ENCODE data around the gene HAO2. TPM values are rescaled to one million over a fixed set of nuclear protein-coding genes. Genes with fewer than 3 reads are reported as not detected.

HAO2 gene
- total and polyA plus RNA-seq, 2 donors, result 5.8 to 6.0 TPM

DNA sequence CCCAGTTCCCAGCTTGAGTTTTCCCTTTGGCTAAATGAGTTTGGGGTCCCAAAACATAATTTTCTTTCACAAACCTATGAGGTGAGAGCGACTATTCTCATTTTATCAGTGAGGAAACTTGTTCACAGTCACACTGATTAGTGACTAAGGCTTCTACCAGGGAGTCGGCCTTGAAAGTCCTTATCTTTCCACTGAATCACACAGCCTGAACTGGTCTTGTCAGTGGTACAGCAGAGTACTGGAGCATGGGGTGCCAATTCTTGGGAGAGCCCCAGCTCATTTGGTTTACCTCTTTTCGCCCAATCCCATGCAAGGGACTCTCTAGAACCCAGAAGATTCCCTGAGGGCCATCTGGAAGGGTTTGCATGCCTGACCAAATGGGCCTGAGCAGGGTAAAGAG lies 63.3 kb downstream of the HAO2 start:
- Histone ChIP-seq H3K36me3 (ENCODE audit: control insufficient read depth in 2 of 2, insufficient read depth in 2 of 2, low read length in 1 of 2) (no peaks in the 10 kb centered on the region), H3K4me1 (ENCODE audit: control insufficient read depth in 2 of 2, insufficient read depth in 2 of 2, low read length in 2 of 2) (no peaks in the 10 kb centered on the region), H3K27me3 (ENCODE audit: control insufficient read depth in 2 of 2, insufficient read depth in 1 of 2, low read length in 1 of 2) (no peaks in the 10 kb centered on the region), H3K4me3 (ENCODE audit: low read length in 2 of 2) (no peak overlapping the region), H3K27ac (ENCODE audit: low read depth in 1 of 2, low read length in 1 of 2) (no peak overlapping the region), H3K9me3 (ENCODE audit: control insufficient read depth in 2 of 2, insufficient read depth in 1 of 2, low read length in 1 of 2) (no peaks in the 10 kb centered on the region)
- 83% methylated on average over 3 of the region's 3 CpGs for WGBS
- DNase-seq (ENCODE audit: low read depth in 6 of 9, low spot score in 9 of 9), result no peak

DNA sequence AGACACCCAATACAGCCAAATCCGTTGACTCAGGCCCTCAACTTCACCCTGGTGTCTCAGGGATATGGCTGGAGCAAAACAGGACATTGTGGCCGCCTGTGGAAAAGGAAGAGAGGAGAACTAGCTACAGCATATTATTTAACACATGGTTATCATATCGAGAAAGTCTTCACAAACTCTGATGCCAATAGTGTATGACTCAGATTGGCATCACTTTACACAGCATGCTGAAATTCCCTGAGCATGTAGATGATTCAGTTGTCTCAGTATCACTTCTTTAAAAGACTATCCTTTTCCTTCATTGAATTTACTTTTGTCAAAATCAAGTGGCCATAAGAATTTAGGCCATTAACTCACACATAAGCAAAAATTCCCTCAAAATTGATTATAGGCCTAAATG lies 66.5 kb downstream of the HAO2 start:
- WGBS, result 77% methylated on average over 3 of the region's 3 CpGs
- Histone ChIP-seq H3K4me1 (ENCODE audit: control insufficient read depth in 2 of 2, insufficient read depth in 2 of 2, low read length in 2 of 2) (no peaks in the 10 kb centered on the region), H3K36me3 (ENCODE audit: control insufficient read depth in 2 of 2, insufficient read depth in 2 of 2, low read length in 1 of 2) (no peaks in the 10 kb centered on the region), H3K27me3 (ENCODE audit: control insufficient read depth in 2 of 2, insufficient read depth in 1 of 2, low read length in 1 of 2) (no peaks in the 10 kb centered on the region), H3K27ac (ENCODE audit: low read depth in 1 of 2, low read length in 1 of 2) (no peak overlapping the region), H3K9me3 (ENCODE audit: control insufficient read depth in 2 of 2, insufficient read depth in 1 of 2, low read length in 1 of 2) (no peaks in the 10 kb centered on the region), H3K4me3 (ENCODE audit: low read length in 2 of 2) (no peak overlapping the region)
- no peak for DNase-seq (ENCODE audit: low read depth in 6 of 9, low spot score in 9 of 9)

DNA sequence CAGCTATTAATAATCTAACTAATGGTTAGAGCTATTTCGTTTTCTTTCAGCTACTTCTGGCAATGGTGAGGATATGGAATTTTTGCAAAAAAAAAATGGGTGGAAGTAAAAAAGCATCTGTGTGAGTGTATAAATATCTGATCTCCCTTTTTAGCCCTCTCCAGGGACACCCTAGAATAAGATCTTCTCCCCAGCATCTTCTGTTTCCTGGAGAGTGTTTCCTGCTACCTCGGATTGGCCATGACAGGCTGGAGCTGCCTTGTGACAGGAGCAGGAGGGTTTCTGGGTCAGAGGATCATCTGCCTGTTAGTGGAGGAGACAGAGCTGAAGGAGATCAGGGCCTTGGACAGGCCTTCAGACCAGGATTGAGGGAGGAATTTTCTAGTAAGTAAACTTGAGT lies 70.2 kb downstream of the HAO2 start:
- no peaks in the 10 kb centered on the region for H3K9me3 ChIP-seq (ENCODE audit: control insufficient read depth in 2 of 2, insufficient read depth in 1 of 2, low read length in 1 of 2)
- WGBS, result 71% methylated on average over 2 of the region's 2 CpGs
- no peak for DNase-seq (ENCODE audit: low read depth in 6 of 9, low spot score in 9 of 9)
- H3K27ac ChIP-seq (ENCODE audit: low read depth in 1 of 2, low read length in 1 of 2), result no peak overlapping the region
- no peaks in the 10 kb centered on the region for H3K27me3 ChIP-seq (ENCODE audit: control insufficient read depth in 2 of 2, insufficient read depth in 1 of 2, low read length in 1 of 2)
- H3K36me3 ChIP-seq (ENCODE audit: control insufficient read depth in 2 of 2, insufficient read depth in 2 of 2, low read length in 1 of 2), result no peaks in the 10 kb centered on the region
- H3K4me1 ChIP-seq (ENCODE audit: control insufficient read depth in 2 of 2, insufficient read depth in 2 of 2, low read length in 2 of 2), result no peaks in the 10 kb centered on the region
- no peak overlapping the region for H3K4me3 ChIP-seq (ENCODE audit: low read length in 2 of 2)

DNA sequence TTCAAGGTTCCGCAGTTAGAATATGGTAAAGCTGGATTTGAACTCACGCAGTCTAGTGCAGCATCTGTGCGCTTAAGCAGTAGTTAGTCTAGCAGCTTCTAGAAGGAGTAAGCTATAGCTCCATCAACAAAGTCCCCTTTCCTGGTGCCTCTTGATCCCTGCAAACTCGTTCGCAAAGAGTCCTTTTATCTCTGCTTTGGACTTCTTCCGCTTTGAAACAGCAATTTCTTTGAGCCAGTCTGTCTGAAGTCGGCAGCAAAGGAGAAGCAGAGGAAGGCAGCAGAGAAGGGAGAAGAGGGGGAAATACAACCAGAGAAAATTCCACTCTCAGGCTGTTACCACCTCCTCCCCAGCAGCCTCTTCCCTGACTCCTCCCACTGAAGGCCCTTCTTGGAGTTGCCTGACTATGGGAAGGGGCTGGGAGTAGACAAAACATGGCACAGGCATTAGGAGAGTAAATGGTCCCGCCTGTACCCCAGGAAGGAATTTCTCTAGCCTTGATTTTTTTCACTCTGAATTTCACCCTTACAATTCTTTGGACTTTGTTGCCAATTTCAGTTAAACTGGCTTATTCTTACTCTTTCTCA lies 72.2 kb downstream of the HAO2 start:
- Histone ChIP-seq H3K4me3 (ENCODE audit: low read length in 2 of 2) (no peak overlapping the region), H3K9me3 (ENCODE audit: control insufficient read depth in 2 of 2, insufficient read depth in 1 of 2, low read length in 1 of 2) (no peaks in the 10 kb centered on the region), H3K27me3 (ENCODE audit: control insufficient read depth in 2 of 2, insufficient read depth in 1 of 2, low read length in 1 of 2) (no peaks in the 10 kb centered on the region), H3K27ac (ENCODE audit: low read depth in 1 of 2, low read length in 1 of 2) (no peak overlapping the region), H3K36me3 (ENCODE audit: control insufficient read depth in 2 of 2, insufficient read depth in 2 of 2, low read length in 1 of 2) (no peaks in the 10 kb centered on the region), H3K4me1 (ENCODE audit: control insufficient read depth in 2 of 2, insufficient read depth in 2 of 2, low read length in 2 of 2) (no peaks in the 10 kb centered on the region)
- WGBS, result 73% methylated on average over 8 of the region's 8 CpGs
- no peak for DNase-seq (ENCODE audit: low read depth in 6 of 9, low spot score in 9 of 9)

GRCh38 chr1:119442756-119443155 lies 74.2 kb downstream of the HAO2 start:
- no peaks in the 10 kb centered on the region for H3K9me3 ChIP-seq (ENCODE audit: control insufficient read depth in 2 of 2, insufficient read depth in 1 of 2, low read length in 1 of 2)
- H3K4me1 ChIP-seq (ENCODE audit: control insufficient read depth in 2 of 2, insufficient read depth in 2 of 2, low read length in 2 of 2), result no peaks in the 10 kb centered on the region
- no peaks in the 10 kb centered on the region for H3K27me3 ChIP-seq (ENCODE audit: control insufficient read depth in 2 of 2, insufficient read depth in 1 of 2, low read length in 1 of 2)
- H3K36me3 ChIP-seq (ENCODE audit: control insufficient read depth in 2 of 2, insufficient read depth in 2 of 2, low read length in 1 of 2), result no peaks in the 10 kb centered on the region
- 94% methylated on average over 6 of the region's 6 CpGs for WGBS
- no peak for DNase-seq (ENCODE audit: low read depth in 6 of 9, low spot score in 9 of 9)
- H3K4me3 ChIP-seq (ENCODE audit: low read length in 2 of 2), result no peak overlapping the region
- H3K27ac ChIP-seq (ENCODE audit: low read depth in 1 of 2, low read length in 1 of 2), result no peak overlapping the region

Other genes with a start within 250 kb of the HAO2 start
- 8.6 TPM for gene WARS2, start 228.1 kb upstream of the HAO2 start, total RNA-seq
- 7.7 TPM for gene WARS2, start 228.1 kb upstream of the HAO2 start, polyA plus RNA-seq
- gene HSD3B2, start 46.4 kb downstream of the HAO2 start, total RNA-seq, result 0.42 TPM
- gene HSD3B2, start 46.4 kb downstream of the HAO2 start, polyA plus RNA-seq, result 0.80 TPM
- gene HSD3B1, start 138.4 kb downstream of the HAO2 start, total RNA-seq, result 0.09 TPM
- 0.39 TPM for gene HSD3B1, start 138.4 kb downstream of the HAO2 start, polyA plus RNA-seq